Mesendoderm (in vitro differentiated cells): ENCODE results near the gene RHOXF1.
A peak's percentile ranks its signal among the peaks of the same experiment; 100 is the strongest.
"Not testable (repeated sequence)": the region's sequence is repeated elsewhere in the genome, so short reads cannot be mapped to it uniquely, and the experiment has no call there.

Source experiments
- DNase-seq: peaks from one replicate; pipeline ENCODE4 v3.0.0; 2013
- H2AK5ac ChIP-seq: 2 replicates; pipeline ENCODE4 v1.6.1; 2013; ENCODE audit warnings: low read length, inconsistent platforms
- H2BK120ac ChIP-seq: 2 replicates; pipeline ENCODE4 v1.6.1; 2013; ENCODE audit warnings: low read depth, mild to moderate bottlenecking, low read length, moderate library complexity, mixed read lengths
- H2BK15ac ChIP-seq: replicated peaks from 2 replicates; pipeline ENCODE4 v1.6.1; 2013; ENCODE audit warnings: low read depth, mild to moderate bottlenecking, moderate library complexity
- H2BK5ac ChIP-seq: 2 replicates; pipeline ENCODE4 v1.6.1; 2013; ENCODE audit warnings: low read length, inconsistent platforms
- H3K18ac ChIP-seq: 2 replicates; pipeline ENCODE4 v1.6.1; 2013; ENCODE audit warnings: mild to moderate bottlenecking, low read length, mixed read lengths
- H3K23ac ChIP-seq: one replicate; pipeline ENCODE4 v1.6.1; 2013; ENCODE audit warnings: low read length
- H3K27ac ChIP-seq: 2 replicates; pipeline ENCODE4 v1.5.1; 2013; ENCODE audit warnings: low read depth, mild to moderate bottlenecking, inconsistent platforms, low read length, moderate library complexity
- H3K27me3 ChIP-seq: 2 replicates; pipeline ENCODE4 v1.6.1; 2013; ENCODE audit warnings: low read length, control low read depth, mild to moderate bottlenecking, inconsistent platforms; ENCODE audit not compliant: insufficient read depth, poor library complexity
- H3K36me3 ChIP-seq: 2 replicates; pipeline ENCODE4 v1.6.1; 2013; ENCODE audit warnings: low read length, inconsistent platforms; ENCODE audit not compliant: control insufficient read depth, insufficient read depth
- H3K4ac ChIP-seq: one replicate; pipeline ENCODE4 v1.6.1; 2013; ENCODE audit warnings: low read depth, mild to moderate bottlenecking, low read length, moderate library complexity
- H3K4me1 ChIP-seq: 2 replicates; pipeline ENCODE4 v1.6.1; 2013; ENCODE audit warnings: low read depth, low read length, inconsistent platforms; ENCODE audit not compliant: control insufficient read depth
- H3K4me2 ChIP-seq: 2 replicates; pipeline ENCODE4 v1.6.1; 2013; ENCODE audit warnings: low read length
- H3K4me3 ChIP-seq: 2 replicates; pipeline ENCODE4 v1.5.1; 2013; ENCODE audit warnings: mild to moderate bottlenecking, low read length
- H3K56ac ChIP-seq: one replicate; pipeline ENCODE4 v1.6.1; 2013; ENCODE audit warnings: low read length
- H3K79me1 ChIP-seq: 2 replicates; pipeline ENCODE4 v1.6.1; 2013; ENCODE audit warnings: low read length, inconsistent platforms
- H3K79me2 ChIP-seq: 2 replicates; pipeline ENCODE4 v1.6.1; 2013; ENCODE audit warnings: mild to moderate bottlenecking, low read length; ENCODE audit not compliant: control insufficient read depth, insufficient read depth
- H3K9ac ChIP-seq: 2 replicates; pipeline ENCODE4 v1.6.1; 2013; ENCODE audit warnings: low read length, inconsistent platforms
- H4K5ac ChIP-seq: one replicate; pipeline ENCODE4 v1.6.1; 2013; ENCODE audit warnings: low read length
- H4K8ac ChIP-seq: one replicate; pipeline ENCODE4 v1.6.1; 2013; ENCODE audit warnings: low read depth, mild to moderate bottlenecking, control low read depth, low read length, moderate library complexity
- WGBS: extraction: QIAGEN DNeasy Blood & Tissue Kit; methylation state at CpG from one replicate; pipeline ENCODE4 v1.1.7; 2013; ENCODE audit warnings: low lambda C conversion rate, missing lambda C conversion rate; ENCODE audit not compliant: insufficient coverage; ENCODE audit errors: extremely low coverage; 5-methylcytosine and 5-hydroxymethylcytosine counted together

The RHOXF1 gene

DNA sequence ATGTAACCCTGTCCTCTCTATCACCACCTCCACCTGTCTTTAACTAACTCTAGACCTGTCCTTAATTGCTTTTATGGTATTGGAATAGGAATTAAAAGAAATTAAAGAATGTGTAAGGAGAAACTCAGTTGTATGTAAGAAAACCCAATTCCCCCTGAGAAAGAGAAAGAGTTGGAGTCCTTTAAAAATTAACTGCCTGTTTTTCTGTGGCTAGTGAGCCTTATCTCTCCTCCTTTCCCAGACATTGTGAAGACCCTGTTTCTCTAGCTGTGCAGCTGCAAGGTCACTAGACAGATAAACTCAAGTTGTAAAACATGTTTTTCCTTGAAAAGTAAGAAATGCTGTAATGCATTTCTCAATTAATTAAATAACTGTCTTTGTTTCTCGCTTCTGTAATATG is 30.6 kb upstream of the RHOXF1 start:
- no CpG with 5 or more reads among the region's 1 CpG for WGBS

DNA sequence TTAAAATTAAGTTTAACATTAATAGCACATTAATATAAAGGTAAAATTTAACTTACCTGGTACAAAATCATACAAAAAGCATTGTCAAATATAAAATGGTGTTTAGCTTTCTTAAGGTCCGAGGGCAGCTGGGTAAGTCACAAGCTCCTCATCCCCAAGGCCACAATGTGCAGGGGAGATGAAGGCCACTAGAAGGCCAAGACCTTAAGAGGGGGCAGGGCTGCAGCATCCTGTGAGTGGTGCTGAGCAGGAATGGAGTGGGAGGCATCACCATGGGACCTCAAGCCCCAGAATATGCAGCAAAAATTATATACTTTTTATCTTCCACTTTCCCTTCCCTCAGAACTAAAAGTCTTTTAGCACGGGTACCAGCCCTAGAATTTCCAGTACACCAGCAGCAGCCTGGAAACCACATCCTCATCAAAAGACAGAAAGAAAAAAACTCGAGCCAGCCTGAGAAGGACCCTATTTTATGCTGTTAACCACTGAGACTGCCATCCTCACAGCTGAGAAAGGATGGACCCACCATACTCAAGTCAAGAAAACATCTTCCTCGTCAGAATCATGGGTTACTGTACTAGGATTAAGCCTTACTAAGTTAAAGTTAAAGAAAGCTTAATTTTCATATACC is 29.7 kb upstream of the RHOXF1 start:
- Histone ChIP-seq H3K79me1 (no peaks in the 10 kb centered on the region), H3K4me2 (no peak overlapping the region), H3K4me1 (no peaks in the 10 kb centered on the region), H4K8ac (no peak overlapping the region), H2BK15ac (no peak overlapping the region), H3K4me3 (no peak overlapping the region), H3K36me3 (no peaks in the 10 kb centered on the region), H3K27me3 (no peaks in the 10 kb centered on the region), H4K5ac (no peak overlapping the region), H3K56ac (no peak overlapping the region), H2BK5ac (no peak overlapping the region), H3K27ac (no peak overlapping the region), H3K23ac (no peak overlapping the region), H3K79me2 (no peaks in the 10 kb centered on the region), H3K4ac (no peak overlapping the region), H3K18ac (no peak overlapping the region), H2AK5ac (no peak overlapping the region), H2BK120ac (no peak overlapping the region), H3K9ac (no peak overlapping the region)
- DNase-seq: no peak
- WGBS: no CpG with 5 or more reads among the region's 4 CpGs

More for the DNA sequence above, 30.6 kb upstream of the RHOXF1 start:
- H3K27ac ChIP-seq, H2BK5ac ChIP-seq, H4K8ac ChIP-seq, H4K5ac ChIP-seq, H3K79me2 ChIP-seq, H3K36me3 ChIP-seq, H3K56ac ChIP-seq, H3K4me3 ChIP-seq, DNase-seq, H3K23ac ChIP-seq, H3K79me1 ChIP-seq, H3K4me1 ChIP-seq, H2BK120ac ChIP-seq, H3K4me2 ChIP-seq, H3K4ac ChIP-seq, H3K27me3 ChIP-seq, H2BK15ac ChIP-seq, H3K18ac ChIP-seq, H2AK5ac ChIP-seq, H3K9ac ChIP-seq: not testable (repeated sequence)

DNA sequence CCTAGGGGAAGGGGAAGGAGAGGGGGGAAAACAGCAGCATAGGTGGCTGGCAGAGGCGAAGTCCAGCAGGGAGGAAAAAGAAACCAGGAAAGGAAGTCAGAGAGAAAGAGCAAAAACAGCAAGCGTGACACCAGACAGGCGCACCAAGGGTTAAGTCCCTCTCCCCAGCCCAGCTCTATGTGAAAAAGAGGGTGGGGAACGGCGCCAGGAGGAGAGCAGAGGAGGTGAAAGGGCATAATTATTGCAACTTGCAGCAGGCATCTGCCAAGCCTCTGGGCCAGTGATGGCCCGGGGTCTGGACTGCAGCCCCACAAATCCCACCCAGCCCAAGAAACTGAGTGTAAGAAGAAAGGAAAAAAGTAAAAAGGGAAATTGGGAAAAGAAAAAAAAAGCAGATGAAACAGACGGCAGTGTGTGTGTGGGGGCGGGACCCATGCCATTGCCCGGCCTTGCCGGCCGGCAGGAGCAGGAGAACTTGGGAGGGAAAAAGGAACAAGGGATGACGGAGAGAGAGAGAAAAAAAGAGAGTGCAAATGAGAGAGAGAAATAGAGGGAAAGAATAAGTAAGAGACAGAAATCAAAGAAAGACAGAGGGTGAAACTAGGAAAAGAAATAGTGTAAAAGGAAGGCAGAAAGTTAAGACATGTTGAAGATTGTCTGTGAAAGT is 28.6 kb upstream of the RHOXF1 start:
- peak; percentile 73 for DNase-seq
- H3K4me3 ChIP-seq: no peak overlapping the region
- H3K79me1 ChIP-seq: no peaks in the 10 kb centered on the region
- H3K4ac ChIP-seq: no peak overlapping the region
- H4K5ac ChIP-seq: no peak overlapping the region
- no peaks in the 10 kb centered on the region for H3K79me2 ChIP-seq
- no peak overlapping the region for H3K56ac ChIP-seq
- no peak overlapping the region for H2AK5ac ChIP-seq
- H3K9ac ChIP-seq: no peak overlapping the region
- H2BK5ac ChIP-seq: no peak overlapping the region
- H4K8ac ChIP-seq: no peak overlapping the region
- H3K27ac ChIP-seq: no peak overlapping the region
- no peak overlapping the region for H3K18ac ChIP-seq
- no peaks in the 10 kb centered on the region for H3K27me3 ChIP-seq
- no peak overlapping the region for H2BK15ac ChIP-seq
- H3K36me3 ChIP-seq: no peaks in the 10 kb centered on the region
- H3K4me1 ChIP-seq: no peaks in the 10 kb centered on the region
- no peak overlapping the region for H3K4me2 ChIP-seq
- no peak overlapping the region for H2BK120ac ChIP-seq
- no CpG with 5 or more reads among the region's 12 CpGs for WGBS
- no peak overlapping the region for H3K23ac ChIP-seq

DNA sequence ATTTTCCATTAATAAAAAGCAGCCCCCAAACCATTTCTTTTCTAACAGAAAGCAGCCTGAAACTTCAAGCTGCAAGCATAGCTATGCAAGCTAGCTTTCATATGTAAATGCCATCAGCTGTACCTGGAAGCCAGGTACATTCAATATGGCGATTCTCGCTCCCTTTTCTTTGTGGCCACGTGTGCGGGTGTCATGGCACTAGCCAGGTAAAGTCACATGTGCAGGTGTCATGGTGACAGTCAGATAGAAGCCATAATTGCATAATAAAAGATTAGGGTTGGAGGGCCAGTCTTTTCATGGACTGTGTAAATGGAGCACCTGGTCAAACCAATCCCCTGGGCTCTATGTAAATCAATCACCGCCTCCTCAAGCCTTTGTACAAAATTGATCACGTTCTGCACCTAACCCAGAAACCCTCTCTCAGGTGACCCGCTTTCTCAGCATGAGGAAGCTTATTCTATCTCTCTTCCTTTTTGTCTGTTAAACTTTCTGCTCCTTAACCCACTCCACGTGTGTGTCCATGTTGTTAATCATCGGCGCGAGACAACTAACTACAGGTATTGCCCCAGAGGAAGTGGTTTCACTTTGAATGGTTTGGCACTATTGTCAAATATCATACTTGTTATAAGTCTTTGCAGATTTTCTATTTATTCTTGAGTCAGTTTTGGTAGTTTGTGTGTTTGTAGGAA is 24.7 kb upstream of the RHOXF1 start:
- Histone ChIP-seq H3K4me3 (no peak overlapping the region), H3K4me1 (no peaks in the 10 kb centered on the region), H2AK5ac (no peak overlapping the region), H3K79me2 (no peaks in the 10 kb centered on the region), H3K79me1 (no peaks in the 10 kb centered on the region), H3K23ac (no peak overlapping the region), H3K4ac (no peak overlapping the region), H2BK5ac (no peak overlapping the region), H3K9ac (no peak overlapping the region), H3K4me2 (no peak overlapping the region), H3K27ac (no peak overlapping the region), H2BK120ac (no peak overlapping the region), H2BK15ac (no peak overlapping the region), H3K36me3 (no peaks in the 10 kb centered on the region), H3K56ac (no peak overlapping the region), H3K27me3 (no peaks in the 10 kb centered on the region), H4K5ac (no peak overlapping the region), H4K8ac (no peak overlapping the region), H3K18ac (no peak overlapping the region)
- no CpG with 5 or more reads among the region's 11 CpGs for WGBS
- no peak for DNase-seq

DNA sequence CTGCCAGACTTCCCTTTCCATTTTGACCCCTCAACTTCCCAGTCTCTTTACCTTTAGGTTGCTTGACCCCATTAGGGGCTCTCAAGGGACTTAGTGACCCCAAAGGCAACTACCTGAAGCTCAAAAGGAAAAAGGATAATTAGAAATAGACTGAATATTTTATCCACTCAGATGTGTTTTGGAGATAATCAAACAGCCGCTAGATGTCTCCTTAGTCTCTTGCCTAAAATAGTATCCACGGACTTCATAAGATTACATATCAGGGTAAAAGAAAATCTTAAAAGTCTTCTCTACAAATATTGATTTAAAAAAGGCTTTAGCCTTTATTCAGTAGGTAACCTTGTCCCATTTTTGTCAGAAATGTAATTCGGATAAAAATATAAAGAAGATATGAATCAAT is 21.7 kb upstream of the RHOXF1 start:
- no peak for DNase-seq
- no peaks in the 10 kb centered on the region for H3K79me1 ChIP-seq
- no peak overlapping the region for H3K4ac ChIP-seq
- H4K8ac ChIP-seq: no peak overlapping the region
- H3K9ac ChIP-seq: no peak overlapping the region
- no peaks in the 10 kb centered on the region for H3K36me3 ChIP-seq
- H3K27ac ChIP-seq: no peak overlapping the region
- no peaks in the 10 kb centered on the region for H3K79me2 ChIP-seq
- no peak overlapping the region for H2BK120ac ChIP-seq
- no peaks in the 10 kb centered on the region for H3K4me1 ChIP-seq
- H3K4me2 ChIP-seq: no peak overlapping the region
- no peak overlapping the region for H2AK5ac ChIP-seq
- H3K23ac ChIP-seq: no peak overlapping the region
- no peak overlapping the region for H2BK15ac ChIP-seq
- no peak overlapping the region for H3K4me3 ChIP-seq
- H4K5ac ChIP-seq: no peak overlapping the region
- WGBS: 100% methylated on average over 1 of the region's 3 CpGs
- H3K27me3 ChIP-seq: no peaks in the 10 kb centered on the region
- H2BK5ac ChIP-seq: no peak overlapping the region
- H3K18ac ChIP-seq: no peak overlapping the region
- H3K56ac ChIP-seq: no peak overlapping the region
